Muscle of leg (tissue), 16 donors: ENCODE data around the gene CYP2S1. TPM values are rescaled to one million over a fixed set of nuclear protein-coding genes. Genes with fewer than 3 reads are reported as not detected.
A peak's percentile ranks its signal among the peaks of the same experiment; 100 is the strongest.
"Not testable (repeated sequence)": the region's sequence is repeated elsewhere in the genome, so short reads cannot be mapped to it uniquely, and the experiment has no call there.

Source experiments
- DNase-seq: peaks from one replicate; pipeline ENCODE4 v3.0.0; 2013
- H3K27ac ChIP-seq: one replicate; pipeline ENCODE4 v1.5.1; 2013; ENCODE audit warnings: mild to moderate bottlenecking, low read length, control low read depth
- H3K27me3 ChIP-seq: one replicate; pipeline ENCODE4 v1.6.1; 2013; ENCODE audit warnings: low read length; ENCODE audit not compliant: control insufficient read depth, insufficient read depth
- H3K36me3 ChIP-seq: one replicate; pipeline ENCODE4 v1.6.1; 2013; ENCODE audit warnings: low read length; ENCODE audit not compliant: control insufficient read depth, insufficient read depth
- H3K4me1 ChIP-seq: one replicate; pipeline ENCODE4 v1.6.1; 2013; ENCODE audit warnings: low read length; ENCODE audit not compliant: control insufficient read depth, insufficient read depth
- H3K4me3 ChIP-seq: one replicate; pipeline ENCODE4 v1.5.1; 2013; ENCODE audit warnings: low read length, control low read depth
- H3K9me3 ChIP-seq: replicated peaks from 2 replicates; pipeline ENCODE4 v1.6.1; 2013; ENCODE audit warnings: low read depth, low read length; ENCODE audit not compliant: control insufficient read depth
- WGBS: methylation state at CpG from one replicate; pipeline ENCODE4 v1.1.5; 2013; ENCODE audit warnings: missing lambda C conversion rate; ENCODE audit not compliant: insufficient coverage; 5-methylcytosine and 5-hydroxymethylcytosine counted together
- long read RNA-seq, 11 donors: transcript quantifications; one replicate each; lab custom pipeline, GENCODE V29; 2026
- polyA plus RNA-seq, 8 donors: library from polyadenylated mRNA; unstranded; fragments of 120-200 nt; gene quantifications; one replicate each; pipeline versions ENCODE4 v1.2.1 to v1.2.3, GENCODE V29; 2013; ENCODE audit warnings: inconsistent platforms in 1 of 8, low replicate concordance in 1 of 8; ENCODE audit not compliant: insufficient read length in 8 of 8, insufficient read depth in 1 of 8
- total RNA-seq: library from RNA; stranded (reverse); fragments of 120-200 nt; gene quantifications from one replicate; pipeline ENCODE4 v1.2.4, GENCODE V29; 2013

The CYP2S1 gene, protein sequence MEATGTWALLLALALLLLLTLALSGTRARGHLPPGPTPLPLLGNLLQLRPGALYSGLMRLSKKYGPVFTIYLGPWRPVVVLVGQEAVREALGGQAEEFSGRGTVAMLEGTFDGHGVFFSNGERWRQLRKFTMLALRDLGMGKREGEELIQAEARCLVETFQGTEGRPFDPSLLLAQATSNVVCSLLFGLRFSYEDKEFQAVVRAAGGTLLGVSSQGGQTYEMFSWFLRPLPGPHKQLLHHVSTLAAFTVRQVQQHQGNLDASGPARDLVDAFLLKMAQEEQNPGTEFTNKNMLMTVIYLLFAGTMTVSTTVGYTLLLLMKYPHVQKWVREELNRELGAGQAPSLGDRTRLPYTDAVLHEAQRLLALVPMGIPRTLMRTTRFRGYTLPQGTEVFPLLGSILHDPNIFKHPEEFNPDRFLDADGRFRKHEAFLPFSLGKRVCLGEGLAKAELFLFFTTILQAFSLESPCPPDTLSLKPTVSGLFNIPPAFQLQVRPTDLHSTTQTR
- total RNA-seq = 0.09 TPM
- polyA plus RNA-seq = 1 to 10 TPM in 2 of 8 donors, under 1 TPM in 6; 0.39 to 3.5 (median 0.58) TPM
- long read RNA-seq, donor 1 = 0 reads
- long read RNA-seq, donor 2 = 0 reads
- long read RNA-seq, donor 3 = 0 reads
- long read RNA-seq, donor 4 = 0 reads
- long read RNA-seq, donor 5, partial matches to known transcripts = 0 of 1 reads
- long read RNA-seq, donor 5, other reads (novel, unspliced or antisense) = 0 of 1 reads
- long read RNA-seq, donor 6 = 0 reads
- long read RNA-seq, donor 7 = 0 reads
- long read RNA-seq, donor 8 = 0 reads
- long read RNA-seq, donor 9 = 0 reads
- long read RNA-seq, donor 10 = 0 reads
- long read RNA-seq, donor 11 = 0 reads

DNA sequence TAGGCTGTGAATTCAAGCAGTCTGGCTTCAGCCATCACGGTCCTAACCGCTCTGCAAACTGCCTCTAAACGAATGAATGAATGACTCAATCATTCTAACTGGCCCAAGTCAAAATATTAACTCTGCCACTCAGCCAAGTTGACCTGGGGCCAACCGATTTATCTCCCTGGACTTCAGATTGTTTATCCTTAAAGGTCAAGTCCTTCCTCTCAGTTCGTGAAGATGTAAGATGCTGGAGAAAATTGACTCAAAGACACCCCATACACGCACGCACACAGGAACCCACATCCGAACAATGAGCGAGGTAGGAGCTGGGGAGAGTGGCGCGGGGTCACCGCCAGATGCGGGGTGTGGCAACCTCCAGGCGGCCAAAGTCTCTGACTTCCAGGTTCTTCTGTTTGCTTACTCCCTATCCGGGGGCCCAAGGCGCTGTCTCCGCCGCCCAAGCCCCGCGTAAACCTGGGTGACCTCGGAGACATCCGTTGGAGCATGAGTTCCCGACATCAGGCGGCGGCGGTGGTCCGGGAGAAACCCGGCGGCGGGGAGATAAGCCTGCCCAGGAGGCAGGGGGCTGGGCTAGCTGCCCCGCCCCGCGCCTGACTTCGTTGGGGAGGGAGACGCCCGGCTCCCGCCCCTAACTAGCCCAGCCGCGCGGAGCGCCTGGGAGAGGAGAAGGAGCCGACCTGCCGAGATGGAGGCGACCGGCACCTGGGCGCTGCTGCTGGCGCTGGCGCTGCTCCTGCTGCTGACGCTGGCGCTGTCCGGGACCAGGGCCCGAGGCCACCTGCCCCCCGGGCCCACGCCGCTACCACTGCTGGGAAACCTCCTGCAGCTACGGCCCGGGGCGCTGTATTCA is at the start of gene CYP2S1:
Gene CYP2S1, plus strand, starts transcription at position 646 of the 856 bp plus-strand sequence. Its CDS starts 46 bp downstream, at position 692.
- no peak within 1 kb of the TSS for H3K4me3 ChIP-seq
- H3K27me3 ChIP-seq = peaks cover 31% of the 10 kb centered on the region
- H3K27ac ChIP-seq = no peak within 1 kb of the TSS
- no peaks in the 10 kb centered on the region for H3K9me3 ChIP-seq
- 2% methylated on average over 50 of the region's 58 CpGs for WGBS
- no peak for DNase-seq
- no peaks in the 10 kb centered on the region for H3K36me3 ChIP-seq
- peaks cover 2% of the 10 kb centered on the region for H3K4me1 ChIP-seq

DNA sequence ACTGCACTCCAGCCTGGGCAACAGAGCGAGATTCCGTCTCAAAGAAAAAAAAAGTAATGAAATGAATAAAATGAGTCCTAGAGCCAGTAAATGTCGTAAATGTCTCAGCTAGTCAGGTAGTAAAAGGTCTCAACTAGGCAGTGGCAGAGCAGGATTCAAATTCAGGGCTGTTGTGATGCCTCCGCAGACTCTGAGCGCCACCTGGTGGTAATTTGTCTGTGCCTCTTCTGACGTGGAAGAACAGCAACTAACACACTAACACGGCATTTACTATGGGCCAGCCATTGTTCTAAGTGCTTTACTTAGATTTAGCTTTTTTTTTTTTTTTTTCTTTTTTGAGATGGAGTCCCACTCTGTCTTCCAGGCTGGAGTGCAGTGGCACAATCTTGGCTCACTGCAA is 48.6 kb upstream of the CYP2S1 start:
- Histone ChIP-seq H3K36me3 (no peaks in the 10 kb centered on the region), H3K27me3 (peaks cover 2% of the 10 kb centered on the region), H3K9me3 (no peaks in the 10 kb centered on the region), H3K4me1 (no peaks in the 10 kb centered on the region), H3K27ac (no peak overlapping the region), H3K4me3 (no peak overlapping the region)
- peak; percentile 61 for DNase-seq
- WGBS = 54% methylated on average over 3 of the region's 7 CpGs

DNA sequence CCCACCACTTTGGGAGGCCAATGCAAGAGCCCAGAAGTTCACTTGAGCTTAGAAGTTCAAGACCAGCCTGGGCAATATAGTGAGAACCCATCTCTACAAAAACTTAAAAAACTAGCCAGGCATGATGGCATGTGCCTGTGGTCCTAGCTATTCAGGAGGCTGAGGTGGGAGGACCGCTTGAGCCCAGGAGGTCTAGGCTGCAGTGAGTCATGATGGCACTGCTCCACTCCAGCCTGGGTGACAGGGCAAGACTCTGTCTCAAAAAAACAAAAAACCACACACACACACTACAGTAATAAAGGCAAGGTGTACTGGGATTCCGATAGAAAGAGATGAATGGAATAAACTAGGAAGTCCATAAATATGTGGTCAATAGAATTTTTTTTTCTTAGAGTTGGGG is 43.2 kb upstream of the CYP2S1 start:
- Histone ChIP-seq H3K9me3 (no peaks in the 10 kb centered on the region), H3K4me1 (no peaks in the 10 kb centered on the region), H3K27ac (no peak overlapping the region), H3K36me3 (no peaks in the 10 kb centered on the region), H3K4me3 (no peak overlapping the region), H3K27me3 (no peaks in the 10 kb centered on the region)
- DNase-seq = no peak
- WGBS = no CpG with 5 or more reads among the region's 2 CpGs

DNA sequence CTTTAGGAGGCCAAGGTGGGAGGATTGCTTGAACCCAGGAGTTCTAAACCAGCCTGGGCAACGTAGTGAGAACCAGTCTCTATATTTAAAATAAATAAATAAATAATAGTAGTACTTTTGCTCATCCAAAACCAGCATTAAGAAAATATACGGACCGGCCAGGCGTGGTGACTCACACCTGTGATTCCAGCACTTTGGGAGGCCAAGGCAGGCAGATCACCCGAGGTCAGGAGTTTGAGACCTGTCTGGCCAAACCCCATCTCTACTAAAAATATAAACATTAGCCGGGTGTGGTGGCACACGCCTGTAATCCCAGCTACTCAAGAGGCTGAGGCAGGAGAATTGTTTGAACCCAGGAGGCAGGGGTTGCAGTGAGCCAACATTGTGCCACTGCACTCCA is 42.0 kb upstream of the CYP2S1 start:
- H3K27me3 ChIP-seq, H3K4me1 ChIP-seq, H3K27ac ChIP-seq, H3K36me3 ChIP-seq, H3K4me3 ChIP-seq, H3K9me3 ChIP-seq, DNase-seq: not testable (repeated sequence)
- WGBS = no CpG with 5 or more reads among the region's 7 CpGs

DNA sequence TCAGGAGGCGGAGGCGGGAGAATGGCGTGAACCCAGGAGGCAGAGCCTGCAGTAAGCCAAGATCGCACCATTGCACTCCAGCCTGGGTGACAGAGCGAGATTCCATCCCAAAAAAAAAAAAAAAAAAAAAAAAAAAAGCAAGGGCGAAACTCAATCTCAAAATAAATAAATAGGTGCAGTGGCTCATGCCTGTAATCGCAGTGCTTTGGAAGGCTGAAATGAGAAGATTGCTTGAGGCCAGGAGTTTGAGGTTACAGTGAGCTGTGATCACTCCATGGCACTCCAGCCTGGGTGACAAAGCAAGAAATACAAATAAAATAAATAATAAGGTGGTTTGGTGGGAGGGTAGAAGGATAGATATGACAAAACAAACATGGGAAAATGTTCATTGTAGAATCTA is 39.0 kb upstream of the CYP2S1 start:
- no peak overlapping the region for H3K27ac ChIP-seq
- H3K4me1 ChIP-seq = no peaks in the 10 kb centered on the region
- WGBS = no CpG with 5 or more reads among the region's 7 CpGs
- DNase-seq = no peak
- no peaks in the 10 kb centered on the region for H3K9me3 ChIP-seq
- no peaks in the 10 kb centered on the region for H3K36me3 ChIP-seq
- no peak overlapping the region for H3K4me3 ChIP-seq
- no peaks in the 10 kb centered on the region for H3K27me3 ChIP-seq

DNA sequence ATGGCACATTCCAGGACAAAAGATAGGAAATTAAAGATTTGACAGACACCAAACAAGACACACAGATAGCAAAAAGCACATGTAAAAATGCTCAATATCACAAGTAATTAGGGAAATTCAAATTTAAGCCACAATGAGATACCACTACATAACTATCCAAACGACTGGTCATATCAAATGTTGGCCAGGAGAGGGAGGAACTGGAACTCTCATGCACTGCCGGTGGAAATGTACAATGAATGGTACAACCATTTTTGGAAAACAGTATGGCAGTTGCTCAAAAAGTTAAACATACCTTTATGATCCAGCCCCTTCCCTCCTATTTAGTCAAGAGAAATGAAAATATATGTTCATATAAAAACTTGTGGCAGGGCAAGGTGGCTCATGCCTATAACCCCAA is 36.8 kb upstream of the CYP2S1 start:
- WGBS = no CpG with 5 or more reads among the region's 2 CpGs
- H3K4me1 ChIP-seq = no peaks in the 10 kb centered on the region
- H3K4me3 ChIP-seq = no peak overlapping the region
- H3K27me3 ChIP-seq = no peaks in the 10 kb centered on the region
- H3K27ac ChIP-seq = no peak overlapping the region
- DNase-seq = no peak
- H3K9me3 ChIP-seq = no peaks in the 10 kb centered on the region
- H3K36me3 ChIP-seq = no peaks in the 10 kb centered on the region

DNA sequence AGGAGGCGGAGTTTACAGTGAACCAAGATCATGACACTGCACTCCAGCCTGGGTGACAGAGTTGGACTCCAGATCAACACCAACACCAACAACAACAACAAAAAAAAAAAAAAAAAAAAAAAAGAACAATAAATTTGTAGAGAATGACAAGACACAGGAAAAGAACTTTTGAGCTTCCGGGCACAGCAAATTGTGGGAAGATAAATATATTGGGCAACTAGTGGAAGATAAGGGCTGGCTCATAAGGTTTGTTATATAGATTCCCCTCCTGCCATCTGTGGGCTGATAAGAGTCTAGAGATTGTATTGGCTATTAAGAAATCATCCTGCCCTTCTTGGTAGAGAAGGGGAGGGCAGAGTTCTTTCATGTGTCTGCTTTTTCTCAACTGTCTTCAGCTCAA is 33.1 kb upstream of the CYP2S1 start:
- no peak for DNase-seq
- H3K4me3 ChIP-seq = no peak overlapping the region
- H3K27me3 ChIP-seq = no peaks in the 10 kb centered on the region
- no peak overlapping the region for H3K27ac ChIP-seq
- H3K36me3 ChIP-seq = no peaks in the 10 kb centered on the region
- no peaks in the 10 kb centered on the region for H3K9me3 ChIP-seq
- H3K4me1 ChIP-seq = no peaks in the 10 kb centered on the region
- no CpG with 5 or more reads among the region's 2 CpGs for WGBS

DNA sequence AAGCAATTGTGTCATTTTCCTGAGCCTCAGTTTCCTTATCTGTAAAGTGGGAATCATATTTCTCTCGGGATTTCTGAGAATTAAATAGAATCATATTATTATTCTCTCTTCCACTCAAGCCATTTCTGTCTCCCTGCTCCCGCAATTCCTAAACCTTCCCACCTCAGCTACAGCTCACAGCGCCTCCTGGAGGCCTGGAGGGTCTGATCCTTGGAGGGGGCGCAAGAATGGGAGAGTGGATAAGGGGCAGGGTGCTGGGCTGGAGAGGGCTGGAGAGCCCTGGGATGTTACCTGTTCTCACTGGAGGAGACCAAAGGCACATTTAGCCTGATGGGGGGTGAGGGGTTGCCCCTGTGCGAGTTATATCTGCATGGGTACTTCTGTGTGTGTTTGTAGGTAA is 31.1 kb upstream of the CYP2S1 start:
- DNase-seq = no peak
- WGBS = 80% methylated on average over 3 of the region's 5 CpGs
- H3K27ac ChIP-seq = no peak overlapping the region
- no peaks in the 10 kb centered on the region for H3K36me3 ChIP-seq
- H3K4me1 ChIP-seq = no peaks in the 10 kb centered on the region
- H3K9me3 ChIP-seq = no peaks in the 10 kb centered on the region
- no peaks in the 10 kb centered on the region for H3K27me3 ChIP-seq
- H3K4me3 ChIP-seq = no peak overlapping the region

DNA sequence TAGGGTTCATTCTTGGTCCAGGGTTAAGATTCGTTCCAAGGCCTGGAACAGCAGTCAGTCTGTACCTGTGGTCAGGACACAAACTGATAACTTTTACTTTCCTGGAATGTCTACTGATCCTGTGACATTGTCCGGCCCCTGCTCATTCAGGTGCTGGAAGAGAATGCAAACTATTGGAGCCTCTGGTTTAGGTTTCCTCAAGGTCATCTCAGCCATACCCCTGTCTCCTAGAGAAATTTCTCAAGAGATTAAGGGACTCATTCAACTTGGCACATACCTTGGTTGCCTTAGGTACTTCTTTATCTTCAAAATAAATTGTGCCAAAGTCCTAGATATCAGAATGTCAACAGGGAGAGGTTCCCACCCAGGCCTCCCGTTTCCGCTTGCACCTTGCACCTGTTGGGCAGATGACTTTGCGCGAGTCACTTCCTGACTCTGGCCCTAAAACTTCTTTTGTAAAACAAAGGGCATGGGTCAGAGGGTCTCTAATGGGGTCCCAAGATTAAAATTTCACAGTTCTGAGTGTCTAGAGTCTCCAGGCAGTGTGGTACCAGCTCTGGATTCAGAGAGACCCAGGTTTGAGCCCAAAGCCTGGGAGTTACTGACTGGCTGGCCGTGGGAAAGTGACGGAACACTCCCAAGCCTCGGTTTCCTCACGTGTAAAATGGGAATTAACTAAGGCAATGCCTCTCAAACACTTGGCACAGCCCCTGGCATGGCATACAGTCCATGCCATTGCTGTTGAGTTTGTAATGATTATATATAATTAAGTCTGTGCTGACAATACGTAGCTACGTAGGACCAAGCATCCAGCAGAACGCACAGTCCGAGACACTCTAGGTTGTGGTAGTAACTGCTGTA is 25.8 kb upstream of the CYP2S1 start:
- H3K36me3 ChIP-seq = no peaks in the 10 kb centered on the region
- H3K9me3 ChIP-seq = no peaks in the 10 kb centered on the region
- no peaks in the 10 kb centered on the region for H3K27me3 ChIP-seq
- WGBS = 98% methylated on average over 8 of the region's 14 CpGs
- no peak overlapping the region for H3K4me3 ChIP-seq
- no peak for DNase-seq
- no peak overlapping the region for H3K27ac ChIP-seq
- no peaks in the 10 kb centered on the region for H3K4me1 ChIP-seq
